ENCODE data around the gene PIK3R2.

Gene PIK3R2

GRCh38 chr19:18171605-18172327 lies 18.8 kb downstream of the PIK3R2 start:
- no peak for DNase-seq

- DNase-seq: no peak
Observed at GRCh38 chr19:18172331-18173053, 19.5 kb downstream of the PIK3R2 start.

- DNase-seq: peak in 5 of 56 donors; percentile 5 to 42 (median 11)
Observed at GRCh38 chr19:18173054-18173571, 20.1 kb downstream of the PIK3R2 start.

- peak in 14 of 56 donors; percentile 16 to 58 (median 32) for DNase-seq
Observed at GRCh38 chr19:18173572-18174288, 20.8 kb downstream of the PIK3R2 start, which contains the start of gene IFI30. Gene IFI30, plus strand, starts transcription at chr19:18173813. Its CDS starts 29 bp downstream, at chr19:18173842.

GRCh38 chr19:18174983-18175382 lies 22.0 kb downstream of the PIK3R2 start:
- no peak for DNase-seq

- DNase-seq: no peak
Observed at GRCh38 chr19:18176367-18177310, 23.7 kb downstream of the PIK3R2 start.

GRCh38 chr19:18179957-18180356 lies 27.0 kb downstream of the PIK3R2 start:
- no peak for DNase-seq

- DNase-seq: no peak
Observed at GRCh38 chr19:18183529-18183928, 30.6 kb downstream of the PIK3R2 start.

GRCh38 chr19:18185538-18185937 lies 32.6 kb downstream of the PIK3R2 start:
- no peak for DNase-seq

GRCh38 chr19:18190278-18190677 lies 37.3 kb downstream of the PIK3R2 start:
- no peak for DNase-seq

- DNase-seq: peak in 1 of 56 donors; percentile 11
Observed at GRCh38 chr19:18191640-18192062, 38.7 kb downstream of the PIK3R2 start.

- DNase-seq: peak; percentile 86 to 100 (median 100)
Observed at GRCh38 chr19:18192673-18193387, 39.9 kb downstream of the PIK3R2 start, which contains the start of gene MPV17L2. Gene MPV17L2, plus strand, starts transcription at chr19:18193218. Its CDS starts 64 bp downstream, at chr19:18193282.

- DNase-seq: peak in 2 of 56 donors; percentile 48 to 68
Observed at GRCh38 chr19:18193388-18194180, 40.6 kb downstream of the PIK3R2 start.

- no peak for DNase-seq
Observed at GRCh38 chr19:18194181-18194530, 41.2 kb downstream of the PIK3R2 start.

GRCh38 chr19:18194554-18195238 lies 41.7 kb downstream of the PIK3R2 start:
- DNase-seq: peak in 7 of 56 donors; percentile 10 to 34 (median 13)

- DNase-seq: no peak
Observed at GRCh38 chr19:18196511-18196845, 43.5 kb downstream of the PIK3R2 start.

- DNase-seq: no peak
Observed at GRCh38 chr19:18197306-18197705, 44.3 kb downstream of the PIK3R2 start.

- DNase-seq: no peak
Observed at GRCh38 chr19:18197941-18198340, 45.0 kb downstream of the PIK3R2 start.
